A549 (cell line): Measurements from ENCODE around the gene PPP2R3C. TPM values are rescaled to one million over a fixed set of nuclear protein-coding genes. Genes with fewer than 3 reads are reported as not detected.
"Not testable (repeated sequence)": the region's sequence is repeated elsewhere in the genome, so short reads cannot be mapped to it uniquely, and the experiment has no call there.

Experiments
- ATAC-seq, 2 experiments: fragments of 200-7000 bp in 1 of 2; fragments of >200 bp in 1 of 2; cut with Nextera tagmentation in 1 of 2; cut with Tn5 transposase in 1 of 2; 3 replicates each; pipeline versions ENCODE4 v1.8.0 to v1.9.1; 2018 to 2020; ENCODE audit warnings: mild to moderate bottlenecking in 1 of 2, moderate library complexity in 1 of 2
- CTCF ChIA-PET: fragments of 300-600 bp; sonication (Branson Sonifier 250); formaldehyde crosslinking; extraction: SDS; loops from one replicate; lab custom pipeline; 2021; ENCODE audit warnings: antibody characterized with exemption, inconsistent platforms; lab: Yijun Ruan, JAX
- POLR2A ChIA-PET: fragments of 350-600 bp; formaldehyde crosslinking; extraction: SDS; loops from one replicate; lab custom pipeline; 2021; ENCODE audit warnings: antibody characterized with exemption, inconsistent platforms; lab: Yijun Ruan, JAX
- DNase-seq, 2 experiments: peaks; one replicate each; pipeline versions ENCODE4 v3.0.0 to v3.0.0-alpha.2; 2011 to 2016; ENCODE audit warnings: low read depth in 1 of 2, low spot score in 1 of 2
- FAIRE-seq: peaks from 2 replicates; lab custom pipeline; 2011; peaks lifted over from hg19 to GRCh38; lab: Jason Lieb, UNC
- H3K27ac ChIP-seq, 2 experiments: fragments of >200 bp; sonication (Bioruptor Twin); formaldehyde crosslinking; 3 replicates each; pipeline ENCODE4 v1.5.1; 2016 to 2017
- H3K4me1 ChIP-seq: fragments of >200 bp; sonication (Bioruptor Twin); formaldehyde crosslinking; 3 replicates; pipeline ENCODE4 v1.6.1; 2016
- H3K4me2 ChIP-seq: fragments of >200 bp; sonication (Bioruptor Twin); formaldehyde crosslinking; 3 replicates; pipeline ENCODE4 v1.6.1; 2016
- H3K4me3 ChIP-seq: fragments of >200 bp; sonication (Bioruptor Twin); formaldehyde crosslinking; 3 replicates; pipeline ENCODE4 v1.5.1; 2016
- H3K9me3 ChIP-seq: fragments of >200 bp; sonication (Bioruptor Twin); formaldehyde crosslinking; 3 replicates; pipeline ENCODE4 v1.6.1; 2016
- BCL3 ChIP-seq: fragments of >200 bp; sonication (Bioruptor Twin); formaldehyde crosslinking; IDR thresholded peaks from 3 replicates; pipeline ENCODE4 v1.6.1; 2016
- BHLHE40 ChIP-seq: IDR thresholded peaks from 2 replicates; pipeline ENCODE4 v1.6.1; 2012; ENCODE audit warnings: low read depth, low read length, inconsistent platforms
- CEBPB ChIP-seq, 2 experiments: fragments of >200 bp in 1 of 2; sonication (Bioruptor Twin) in 1 of 2; formaldehyde crosslinking in 1 of 2; IDR thresholded peaks; 2 replicates each; pipeline ENCODE4 v1.6.1; 2012 to 2016
- E2F6 ChIP-seq: IDR thresholded peaks from 2 replicates; pipeline ENCODE4 v1.6.1; 2012; ENCODE audit warnings: low read depth, borderline replicate concordance
- FOSB ChIP-seq: fragments of 250-450 bp; sonication (Bioruptor Pico); IDR thresholded peaks from 2 replicates; pipeline ENCODE4 v1.5.0; 2020; ENCODE audit warnings: mild to moderate bottlenecking, moderate library complexity
- FOSL2 ChIP-seq, 2 experiments: fragments of 450-650 bp in 1 of 2; fragments of >200 bp in 1 of 2; sonication (Bioruptor Twin) in 1 of 2; formaldehyde crosslinking; IDR thresholded peaks; 2 replicates each; pipeline versions ENCODE4 v1.5.0 to v1.6.1; 2016 to 2020; ENCODE audit warnings: mild to moderate bottlenecking in 1 of 2, moderate library complexity in 1 of 2
- FOXS1 ChIP-seq: fragments of 250-450 bp; sonication (Bioruptor Pico); IDR thresholded peaks from 2 replicates; pipeline ENCODE4 v1.5.0; 2020; ENCODE audit warnings: mild to moderate bottlenecking, moderate library complexity
- HDAC2 ChIP-seq: fragments of 200-600 bp; sonication (generic); IDR thresholded peaks from 2 replicates; pipeline ENCODE4 v1.6.1; 2016
- HOXB13 ChIP-seq: fragments of 250-450 bp; sonication (Bioruptor Pico); IDR thresholded peaks from 2 replicates; pipeline ENCODE4 v1.5.0; 2020; ENCODE audit warnings: low read depth, mild to moderate bottlenecking, moderate library complexity
- KDM1A ChIP-seq: fragments of 200-600 bp; sonication (generic); IDR thresholded peaks from 2 replicates; pipeline ENCODE4 v1.6.1; 2016; ENCODE audit warnings: low read depth, mild to moderate bottlenecking
- MAX ChIP-seq: IDR thresholded peaks from 2 replicates; pipeline ENCODE4 v1.6.1; 2012
- MAZ ChIP-seq: fragments of 150-350 bp; IDR thresholded peaks from 2 replicates; pipeline ENCODE4 v1.6.1; 2014; ENCODE audit warnings: antibody characterized with exemption, low read depth, low read length, borderline replicate concordance
- MYC ChIP-seq: IDR thresholded peaks from 2 replicates; pipeline ENCODE4 v1.6.1; 2012; ENCODE audit warnings: mild to moderate bottlenecking, inconsistent platforms, low read length, improper control_type of control experiment, borderline replicate concordance
- NFE2L2 ChIP-seq: fragments of 150-350 bp; conservative IDR thresholded peaks from 2 replicates; pipeline ENCODE4 v1.6.1; 2014; ENCODE audit warnings: low read length
- POLR2AphosphoS2 ChIP-seq: conservative IDR thresholded peaks from 2 replicates; pipeline ENCODE4 v1.6.1; 2012; ENCODE audit warnings: low read length, improper control_type of control experiment, inconsistent platforms
- RAD21 ChIP-seq, 2 experiments: fragments of >200 bp in 1 of 2; sonication (Bioruptor Twin) in 1 of 2; formaldehyde crosslinking in 1 of 2; IDR thresholded peaks in 1 of 2; conservative IDR thresholded peaks in 1 of 2; 2 replicates in 1 of 2; 3 replicates in 1 of 2; pipeline ENCODE4 v1.6.1; 2012 to 2018; ENCODE audit warnings: inconsistent platforms in 1 of 2
- RARB ChIP-seq: fragments of 250-450 bp; sonication (Bioruptor Pico); IDR thresholded peaks from 2 replicates; pipeline ENCODE4 v1.8.0; 2021; ENCODE audit warnings: mild to moderate bottlenecking, moderate library complexity
- TP53 ChIP-seq: fragments of 250-450 bp; sonication (Bioruptor Pico); IDR thresholded peaks from 2 replicates; pipeline ENCODE4 v1.5.0; 2021; ENCODE audit warnings: mild to moderate bottlenecking, moderate library complexity
- ZSCAN20 ChIP-seq: fragments of 250-450 bp; sonication (Bioruptor Pico); IDR thresholded peaks from 2 replicates; pipeline ENCODE4 v1.8.0; 2022; ENCODE audit warnings: mild to moderate bottlenecking, moderate library complexity
- WGBS: methylation state at CpG from one replicate; pipeline ENCODE4 v1.1.6; 2017; ENCODE audit errors: missing lambda C conversion rate; 5-methylcytosine and 5-hydroxymethylcytosine counted together
- polyA plus RNA-seq, 4 experiments: library from polyadenylated mRNA; depleted of rRNA in 3 of 4; stranded (reverse); fragments of >200 nt; fragmentation: RNase III in 1 of 4; extraction: RNeasy Plus Mini Kit Qiagen cat#74134 plus additional on column Dnase treatment in 1 of 4; gene quantifications; 2 replicates in 3 of 4; 3 replicates in 1 of 4; pipeline ENCODE4 v1.2.3, GENCODE V29; 2011 to 2017
- TF ChIP-seq, protein P1 (sequence below): fragments of 150-350 bp; IDR thresholded peaks from 2 replicates; pipeline ENCODE4 v1.6.1; 2014; ENCODE audit warnings: low read depth, mild to moderate bottlenecking, low read length
- TF ChIP-seq, protein P2 (sequence below): fragments of 450-650 bp; IDR thresholded peaks from 2 replicates; pipeline ENCODE4 v1.6.1; 2014; ENCODE audit warnings: antibody characterized with exemption

Gene PPP2R3C
- polyA plus RNA-seq, 2 of the 4 experiments (the other 2 are of a cell fraction) = 19.2 to 32.1 TPM

DNA sequence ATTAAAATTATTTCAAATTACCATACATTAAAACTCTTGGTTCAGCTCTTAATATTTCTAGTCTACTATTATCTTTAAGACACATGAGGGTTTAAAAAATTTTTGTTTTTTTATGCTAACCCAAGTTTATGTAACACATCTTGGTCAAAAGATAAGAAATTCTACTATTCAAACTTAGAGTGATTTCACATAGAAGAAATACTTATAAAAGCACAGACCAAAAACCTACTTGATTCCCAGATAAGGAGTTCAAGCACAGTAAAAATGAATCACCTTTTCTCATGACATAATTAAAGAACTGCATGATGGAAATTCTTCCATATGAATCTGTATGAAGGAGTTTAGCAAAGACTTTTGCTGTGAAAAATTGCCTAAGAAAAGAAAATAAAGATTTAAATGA is 13.9 kb downstream of the PPP2R3C start:
- H3K4me2 ChIP-seq = no peak overlapping the region
- H3K9me3 ChIP-seq = peaks cover 13% of the 10 kb centered on the region
- no peak for DNase-seq
- ChIA-PET POLR2A (no interaction called here), CTCF (no interaction called here)
- no peak for FAIRE-seq
- ATAC-seq = no peak
- H3K27ac ChIP-seq = no peak overlapping the region
- no peaks in the 10 kb centered on the region for H3K4me1 ChIP-seq
- TF ChIP-seq HDAC2 = no peak
- no peak for TF ChIP-seq RARB
- TF ChIP-seq, protein P1, sequence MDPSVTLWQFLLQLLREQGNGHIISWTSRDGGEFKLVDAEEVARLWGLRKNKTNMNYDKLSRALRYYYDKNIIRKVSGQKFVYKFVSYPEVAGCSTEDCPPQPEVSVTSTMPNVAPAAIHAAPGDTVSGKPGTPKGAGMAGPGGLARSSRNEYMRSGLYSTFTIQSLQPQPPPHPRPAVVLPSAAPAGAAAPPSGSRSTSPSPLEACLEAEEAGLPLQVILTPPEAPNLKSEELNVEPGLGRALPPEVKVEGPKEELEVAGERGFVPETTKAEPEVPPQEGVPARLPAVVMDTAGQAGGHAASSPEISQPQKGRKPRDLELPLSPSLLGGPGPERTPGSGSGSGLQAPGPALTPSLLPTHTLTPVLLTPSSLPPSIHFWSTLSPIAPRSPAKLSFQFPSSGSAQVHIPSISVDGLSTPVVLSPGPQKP = no peak
- TF ChIP-seq FOSB = no peak
- no peak for TF ChIP-seq RAD21 (conservative IDR thresholded peaks at IDR 0.05 in 1 of 2, IDR thresholded peaks at IDR 0.05 in 1 of 2)
- no peak for TF ChIP-seq KDM1A
- no peak for TF ChIP-seq ZSCAN20
- no peak for TF ChIP-seq BHLHE40
- no peak for TF ChIP-seq FOXS1 (CRISPR knock-in tag)
- no peak for TF ChIP-seq HOXB13 (CRISPR knock-in tag)
- H3K4me3 ChIP-seq = no peak overlapping the region

DNA sequence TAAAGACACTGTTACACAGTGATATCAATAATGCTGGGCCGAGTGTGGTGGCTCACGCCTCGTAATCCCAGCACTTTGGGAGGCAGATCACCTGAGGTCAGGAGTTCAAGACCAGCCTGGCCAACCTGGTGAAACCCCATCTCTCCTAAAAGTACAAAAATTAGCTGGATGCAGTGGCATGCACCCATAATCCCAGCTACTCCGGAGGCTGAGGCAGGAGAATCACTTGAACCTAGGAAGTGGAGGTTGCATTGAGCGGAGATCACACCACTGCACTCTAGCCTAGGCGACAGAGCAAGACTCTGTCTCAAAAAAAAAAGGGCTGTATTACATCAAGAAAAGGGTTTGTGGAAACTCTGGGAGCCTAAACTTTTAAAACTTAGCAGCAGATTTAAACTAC is 27.1 kb downstream of the PPP2R3C start:
- WGBS = 97% methylated on average over 6 of the region's 6 CpGs
- H3K9me3 ChIP-seq, DNase-seq, POLR2A ChIA-PET, H3K4me1 ChIP-seq, ATAC-seq, FAIRE-seq, H3K4me2 ChIP-seq, H3K27ac ChIP-seq, H3K4me3 ChIP-seq: not testable (repeated sequence)
- CTCF ChIA-PET = interaction anchor here (0.6 to 1.2 kb wide), 3 partner anchors 12 to 310 kb away, joined by 3 to 5 read pairs (median 4); partner anchors contain the start of gene NFKBIA

DNA sequence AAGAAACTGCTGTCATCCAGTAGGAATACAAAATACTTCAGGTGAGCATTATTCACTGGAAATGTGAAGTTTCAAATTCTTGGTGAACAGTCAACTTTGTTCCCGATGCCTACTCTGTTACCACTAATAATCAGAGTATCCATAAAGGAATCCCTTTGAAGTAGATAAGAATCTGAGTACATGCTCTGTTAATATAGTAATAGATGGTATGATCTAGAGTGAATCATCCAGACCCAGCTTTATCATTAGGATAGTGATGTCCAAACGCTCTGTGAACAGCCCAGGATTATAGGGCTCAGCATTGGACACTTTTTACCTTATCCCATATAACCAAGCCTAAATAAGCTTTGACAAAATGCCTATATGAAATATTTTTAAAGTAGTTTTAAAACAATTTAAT is 33.3 kb downstream of the PPP2R3C start:
- FAIRE-seq = peak; percentile 74
- CTCF ChIA-PET = interaction anchor here (1.1 to 1.7 kb wide), 2 partner anchors 13 to 27 kb away, joined by 3 to 4 read pairs; no protein-coding TSS in a partner anchor
- no peak for TF ChIP-seq MAX
- no peak for TF ChIP-seq FOSL2 (IDR thresholded peaks at IDR 0.05)
- no peak for TF ChIP-seq FOSL2 (CRISPR knock-in tag; IDR thresholded peaks at IDR 0.05)
- TF ChIP-seq MAZ = no peak
- no peak for TF ChIP-seq POLR2AphosphoS2
- TF ChIP-seq E2F6 = no peak
- no peak for TF ChIP-seq MYC
- no peak for TF ChIP-seq TP53 (CRISPR knock-in tag)
- TF ChIP-seq, protein P2, sequence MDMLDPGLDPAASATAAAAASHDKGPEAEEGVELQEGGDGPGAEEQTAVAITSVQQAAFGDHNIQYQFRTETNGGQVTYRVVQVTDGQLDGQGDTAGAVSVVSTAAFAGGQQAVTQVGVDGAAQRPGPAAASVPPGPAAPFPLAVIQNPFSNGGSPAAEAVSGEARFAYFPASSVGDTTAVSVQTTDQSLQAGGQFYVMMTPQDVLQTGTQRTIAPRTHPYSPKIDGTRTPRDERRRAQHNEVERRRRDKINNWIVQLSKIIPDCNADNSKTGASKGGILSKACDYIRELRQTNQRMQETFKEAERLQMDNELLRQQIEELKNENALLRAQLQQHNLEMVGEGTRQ = no peak
- TF ChIP-seq NFE2L2 = no peak
- TF ChIP-seq BCL3 = no peak
- TF ChIP-seq CEBPB (IDR thresholded peaks at IDR 0.05) = no peak
- TF ChIP-seq, all 56 proteins: peak for 0
- H3K27ac ChIP-seq = no peak overlapping the region
- POLR2A ChIA-PET = no interaction called here
- WGBS = 64% methylated on average over 2 of the region's 2 CpGs
- H3K4me1 ChIP-seq = 0 out of 3 replicates have a peak, but pooled peaks cover 4% of the 10 kb centered on the region
- no peak overlapping the region for H3K4me3 ChIP-seq
- H3K9me3 ChIP-seq = no peaks in the 10 kb centered on the region
- DNase-seq = no peak
- peak in 1 of 2 experiments; percentile 75; a peak in 3 of 6 replicates for ATAC-seq
- H3K4me2 ChIP-seq = no peak overlapping the region
